Aorta (tissue), 5 donors: ENCODE data around the gene LILRB2. TPM values are rescaled to one million over a fixed set of nuclear protein-coding genes. Genes with fewer than 3 reads are reported as not detected.
"Not testable (repeated sequence)": the region's sequence is repeated elsewhere in the genome, so short reads cannot be mapped to it uniquely, and the experiment has no call there.

ENCODE experiments used
- ATAC-seq: fragments of 200-7000 bp; cut with Tn5 transposase; one replicate; pipeline ENCODE4 v1.9.1; 2022; ENCODE audit warnings: moderate library complexity; ENCODE audit not compliant: low FRiP score
- DNase-seq, 2 donors: peaks; one replicate each; pipeline ENCODE4 v3.0.0-alpha.2; 2020
- H3K27ac ChIP-seq, 2 donors: one replicate each; pipeline ENCODE4 v1.5.1; 2013; ENCODE audit warnings: low read length in 2 of 2, mild to moderate bottlenecking in 2 of 2, moderate library complexity in 2 of 2, control low read depth in 1 of 2, inconsistent platforms in 1 of 2, low read depth in 1 of 2
- H3K27me3 ChIP-seq, 2 donors: one replicate each; pipeline ENCODE4 v1.6.1; 2013; ENCODE audit warnings: control low read depth in 1 of 2, low read length in 1 of 2, mild to moderate bottlenecking in 1 of 2, moderate library complexity in 1 of 2; ENCODE audit not compliant: insufficient read depth in 2 of 2, control insufficient read depth in 1 of 2
- H3K36me3 ChIP-seq, 2 donors: one replicate each; pipeline ENCODE4 v1.6.1; 2013; ENCODE audit warnings: control low read depth in 1 of 2, low read length in 1 of 2, mild to moderate bottlenecking in 1 of 2; ENCODE audit not compliant: insufficient read depth in 2 of 2, control insufficient read depth in 1 of 2
- H3K4me1 ChIP-seq, 2 donors: one replicate each; pipeline ENCODE4 v1.6.1; 2013; ENCODE audit warnings: low read length in 2 of 2, control low read depth in 1 of 2, mild to moderate bottlenecking in 1 of 2, moderate library complexity in 1 of 2; ENCODE audit not compliant: insufficient read depth in 2 of 2, control insufficient read depth in 1 of 2
- H3K4me3 ChIP-seq, 2 donors: one replicate each; pipeline ENCODE4 v1.5.1; 2013; ENCODE audit warnings: low read length in 2 of 2, control low read depth in 1 of 2, mild to moderate bottlenecking in 1 of 2
- H3K9me3 ChIP-seq: one replicate; pipeline ENCODE4 v1.6.1; 2013; ENCODE audit warnings: mild to moderate bottlenecking, low read length; ENCODE audit not compliant: control insufficient read depth
- WGBS, 2 donors: extraction: QIAGEN DNeasy Blood & Tissue Kit; methylation state at CpG; one replicate each; pipeline ENCODE4 v1.1.7; 2013; 5-methylcytosine and 5-hydroxymethylcytosine counted together
- intact Hi-C, 2 donors: fragments of 100-400 bp; cut with DNase I; formaldehyde crosslinking; loops; one replicate each; pipeline versions ENCODE4 v1.14.2 to v1.15.0; 2022
- long read RNA-seq, 2 donors: library from polyadenylated mRNA; unstranded; transcript quantifications; one replicate each; pipeline ENCODE4 v2.0.0, GENCODE V29; 2020 to 2021
- polyA plus RNA-seq, 2 donors: library from polyadenylated mRNA; stranded (reverse); fragments of 200-250 nt; gene quantifications; one replicate each; pipeline ENCODE4 v1.2.3, GENCODE V29; 2013
- total RNA-seq, 2 donors: library from RNA; stranded (reverse); fragmentation: NEBNext Ultra II Directional; extraction: Animal tissue kit (Norgen Biotek cat#: 25700); gene quantifications; one replicate each; pipeline ENCODE4 v1.2.1, GENCODE V29; 2021
- donor health status: healthy with polysubstance abuse.
- donor health status: Bipolar disorder and iron deficiency.
- donor health status: DM: no; HTN: no; CAD: no.
- donor health status: DM: no; HTN: no; CAD: no.
- donor health status: DM: yes; HTN: yes; CAD: no.

LILRB2 gene
- total RNA-seq (10 to 100 TPM; 10.2 to 22.7 TPM), polyA plus RNA-seq (1 to 10 TPM in 1 of 2 donors, under 1 TPM in 1; 0.38 to 2.0 TPM)
- long read RNA-seq, donor 1, partial matches to known transcripts, result 4 of 13 reads
- long read RNA-seq, donor 1, other reads (novel, unspliced or antisense), result 5 of 13 reads
- long read RNA-seq, donor 2, partial matches to known transcripts, result 3 of 7 reads
- long read RNA-seq, donor 2, other reads (novel, unspliced or antisense), result 3 of 7 reads

GRCh38 chr19:54281007-54281728 is at the start of gene LILRB2:
LILRB2 (minus strand) TSS chr19:54281110; CDS start chr19:54280496, 614 bp downstream.
- no peaks in the 10 kb centered on the region for H3K36me3 ChIP-seq
- ATAC-seq, result no peak
- no peak within 1 kb of the TSS for H3K4me3 ChIP-seq
- H3K27ac ChIP-seq, result no peak within 1 kb of the TSS
- no peaks in the 10 kb centered on the region for H3K9me3 ChIP-seq
- H3K4me1 ChIP-seq, result no peaks in the 10 kb centered on the region
- WGBS, 2 donors, result 58 to 63% methylated on average over 12 of the region's 12 CpGs
- DNase-seq, result no peak
- H3K27me3 ChIP-seq, result no peaks in the 10 kb centered on the region
- intact Hi-C loops, result no loop called here

GRCh38 chr19:54329476-54330165 is 48.7 kb upstream of the LILRB2 start:
- ATAC-seq (no peak), DNase-seq (no peak)
- 63 to 66% methylated on average over 14 of the region's 14 CpGs for WGBS, 2 donors
- Histone ChIP-seq H3K4me3 (no peak overlapping the region), H3K27me3 (no peaks in the 10 kb centered on the region), H3K4me1 (no peaks in the 10 kb centered on the region), H3K9me3 (no peaks in the 10 kb centered on the region), H3K27ac (no peak overlapping the region), H3K36me3 (no peaks in the 10 kb centered on the region)
- intact Hi-C loops, result no loop called here

GRCh38 chr19:54328781-54329180 is 47.9 kb upstream of the LILRB2 start:
- DNase-seq, H3K9me3 ChIP-seq, H3K4me3 ChIP-seq, H3K36me3 ChIP-seq, H3K4me1 ChIP-seq, ATAC-seq, intact Hi-C loops, H3K27ac ChIP-seq, H3K27me3 ChIP-seq: not testable (repeated sequence)
- 66 to 74% methylated on average over 5 of the region's 5 CpGs for WGBS, 2 donors

GRCh38 chr19:54325631-54326030 is 44.7 kb upstream of the LILRB2 start:
- Histone ChIP-seq H3K9me3 (no peaks in the 10 kb centered on the region), H3K27me3 (no peaks in the 10 kb centered on the region), H3K36me3 (no peaks in the 10 kb centered on the region), H3K27ac (no peak overlapping the region), H3K4me3 (no peak overlapping the region), H3K4me1 (no peaks in the 10 kb centered on the region)
- ATAC-seq (no peak), DNase-seq (no peak)
- intact Hi-C loops, result no loop called here
- WGBS, 2 donors, result 70 to 72% methylated on average over 5 of the region's 5 CpGs

- no peak overlapping the region for H3K4me3 ChIP-seq
- H3K27me3 ChIP-seq, result no peaks in the 10 kb centered on the region
- intact Hi-C loops, result no loop called here
- no peaks in the 10 kb centered on the region for H3K9me3 ChIP-seq
- no peak overlapping the region for H3K27ac ChIP-seq
- H3K4me1 ChIP-seq, result no peaks in the 10 kb centered on the region
- H3K36me3 ChIP-seq, result no peaks in the 10 kb centered on the region
- ATAC-seq (no peak), DNase-seq (no peak)
- WGBS, 2 donors, result 3 to 5% methylated on average over 4 of the region's 4 CpGs
Observed at GRCh38 chr19:54325194-54325621, 44.3 kb upstream of the LILRB2 start.

GRCh38 chr19:54324071-54324470 is 43.2 kb upstream of the LILRB2 start:
- Histone ChIP-seq H3K27ac (no peak overlapping the region), H3K9me3 (no peaks in the 10 kb centered on the region), H3K4me1 (no peaks in the 10 kb centered on the region), H3K27me3 (no peaks in the 10 kb centered on the region), H3K36me3 (no peaks in the 10 kb centered on the region), H3K4me3 (no peak overlapping the region)
- intact Hi-C loops, result no loop called here
- DNase-seq (no peak), ATAC-seq (no peak)
- WGBS, 2 donors, result 13 to 14% methylated on average over 3 of the region's 3 CpGs

GRCh38 chr19:54322934-54323333 is 42.0 kb upstream of the LILRB2 start:
- ATAC-seq, H3K27ac ChIP-seq, H3K4me1 ChIP-seq, DNase-seq, H3K27me3 ChIP-seq, H3K9me3 ChIP-seq, H3K36me3 ChIP-seq, intact Hi-C loops, H3K4me3 ChIP-seq: not testable (repeated sequence)
- 19% methylated on average over 10 of the region's 13 CpGs; no CpG with 5 or more reads in 1 of the 2 donors for WGBS, 2 donors

GRCh38 chr19:54322295-54322694 is 41.4 kb upstream of the LILRB2 start:
- 88 to 91% methylated on average over 11 of the region's 13 CpGs for WGBS, 2 donors
- H3K9me3 ChIP-seq, H3K4me3 ChIP-seq, H3K27me3 ChIP-seq, H3K36me3 ChIP-seq, ATAC-seq, intact Hi-C loops, H3K4me1 ChIP-seq, H3K27ac ChIP-seq, DNase-seq: not testable (repeated sequence)
